CD14-positive monocyte (primary cell): Measurements from ENCODE around the gene CTNNAL1. TPM values are rescaled to one million over a fixed set of nuclear protein-coding genes. Genes with fewer than 3 reads are reported as not detected.

Source experiments
- DNase-seq, 3 donors: peaks; one replicate each; pipeline ENCODE4 v3.0.0-alpha.2; 2011 to 2022
- H2AFZ ChIP-seq: 2 replicates; pipeline ENCODE4 v1.6.0; 2012; ENCODE audit warnings: mild to moderate bottlenecking, low read depth, low read length, inconsistent platforms; ENCODE audit not compliant: insufficient read depth, poor library complexity, severe bottlenecking
- H3K27ac ChIP-seq, 2 donors: 1 replicate in 1 of 2; 2 replicates in 1 of 2; pipeline ENCODE4 v1.5.1; 2012 to 2013; ENCODE audit warnings: low read length in 2 of 2, control low read depth in 1 of 2, inconsistent platforms in 1 of 2, low read depth in 1 of 2, mild to moderate bottlenecking in 1 of 2
- H3K27me3 ChIP-seq, 2 donors: one replicate each; pipeline versions ENCODE4 v1.6.0 to v1.6.1; 2011 to 2013; ENCODE audit warnings: low read length in 2 of 2; ENCODE audit not compliant: control insufficient read depth in 2 of 2, insufficient read depth in 2 of 2
- H3K36me3 ChIP-seq, 2 donors: replicated peaks in 1 of 2; 1 replicate in 1 of 2; 2 replicates in 1 of 2; pipeline versions ENCODE4 v1.5.1 to v1.6.1; 2012 to 2013; ENCODE audit warnings: low read length in 2 of 2, control low read depth in 1 of 2, inconsistent platforms in 1 of 2, mild to moderate bottlenecking in 1 of 2; ENCODE audit not compliant: insufficient read depth in 2 of 2, control insufficient read depth in 1 of 2
- H3K4me1 ChIP-seq, 2 donors: 1 replicate in 1 of 2; 2 replicates in 1 of 2; pipeline versions ENCODE4 v1.5.1 to v1.6.1; 2012 to 2013; ENCODE audit warnings: low read length in 2 of 2, control low read depth in 1 of 2, inconsistent platforms in 1 of 2, mild to moderate bottlenecking in 1 of 2, moderate library complexity in 1 of 2; ENCODE audit not compliant: insufficient read depth in 2 of 2, control insufficient read depth in 1 of 2
- H3K4me2 ChIP-seq: replicated peaks from 2 replicates; pipeline ENCODE3; 2012; ENCODE audit warnings: low read length, moderate library complexity, mild to moderate bottlenecking; ENCODE audit not compliant: poor library complexity, severe bottlenecking; ENCODE audit errors: extremely low read depth
- H3K4me3 ChIP-seq, 3 experiments: fragments of 200-600 bp in 1 of 3; sonication (generic) in 1 of 3; replicated peaks in 1 of 3; 1 replicate in 2 of 3; 2 replicates in 1 of 3; pipeline ENCODE4 v1.5.1; 2011 to 2013; ENCODE audit warnings: low read length in 3 of 3, mild to moderate bottlenecking in 3 of 3, control low read depth in 2 of 3, low read depth in 2 of 3, inconsistent platforms in 1 of 3, moderate library complexity in 1 of 3
- H3K79me2 ChIP-seq: 2 replicates; pipeline ENCODE4 v1.6.0; 2012; ENCODE audit warnings: mild to moderate bottlenecking, control low read depth, inconsistent platforms, low read length, moderate library complexity; ENCODE audit not compliant: insufficient read depth
- H3K9ac ChIP-seq: 2 replicates; pipeline ENCODE4 v1.6.0; 2017; ENCODE audit warnings: low read length, mild to moderate bottlenecking; ENCODE audit not compliant: insufficient read depth, poor library complexity, severe bottlenecking
- H3K9me3 ChIP-seq, 2 donors: replicated peaks in 1 of 2; 1 replicate in 1 of 2; 2 replicates in 1 of 2; pipeline versions ENCODE4 v1.5.1 to v1.6.1; 2012 to 2013; ENCODE audit warnings: low read length in 2 of 2, control low read depth in 1 of 2; ENCODE audit not compliant: control insufficient read depth in 1 of 2, insufficient read depth in 1 of 2
- H4K20me1 ChIP-seq: 2 replicates; pipeline ENCODE4 v1.6.0; 2012; ENCODE audit warnings: mild to moderate bottlenecking, low read length, control low read depth, moderate library complexity; ENCODE audit not compliant: insufficient read depth
- H3K27ac Mint-ChIP-seq, 7 donors: one replicate each; pipeline ENCODE4 v1.8.0; 2020; ENCODE audit warnings: mild to moderate bottlenecking in 7 of 7, mixed read lengths in 7 of 7, moderate library complexity in 6 of 7, inconsistent platforms in 2 of 7
- H3K27me3 Mint-ChIP-seq, 3 donors: one replicate each; pipeline ENCODE4 v1.8.0; 2021 to 2022; ENCODE audit warnings: low read depth in 3 of 3, mild to moderate bottlenecking in 3 of 3, mixed read lengths in 3 of 3, moderate library complexity in 3 of 3, inconsistent platforms in 1 of 3
- H3K36me3 Mint-ChIP-seq, 2 donors: one replicate each; pipeline ENCODE4 v1.8.0; 2020; ENCODE audit warnings: mixed read lengths in 2 of 2, inconsistent platforms in 1 of 2, mild to moderate bottlenecking in 1 of 2
- H3K4me1 Mint-ChIP-seq: one replicate; pipeline ENCODE4 v1.8.0; 2020; ENCODE audit warnings: mild to moderate bottlenecking, mixed read lengths
- H3K4me3 Mint-ChIP-seq, 2 donors: one replicate each; pipeline ENCODE4 v1.8.0; 2020; ENCODE audit warnings: mild to moderate bottlenecking in 2 of 2, mixed read lengths in 2 of 2, moderate library complexity in 1 of 2
- H3K9me3 Mint-ChIP-seq, 7 donors: one replicate each; pipeline ENCODE4 v1.8.0; 2020 to 2022; ENCODE audit warnings: mixed read lengths in 7 of 7, mild to moderate bottlenecking in 6 of 7, moderate library complexity in 6 of 7, inconsistent platforms in 2 of 7
- WGBS: methylation state at CpG from one replicate; pipeline ENCODE4 v1.1.5; 2013; ENCODE audit warnings: missing lambda C conversion rate; ENCODE audit not compliant: insufficient coverage; 5-methylcytosine and 5-hydroxymethylcytosine counted together
- intact Hi-C, 2 donors: fragments of 100-400 bp; cut with micrococcal nuclease; formaldehyde crosslinking; loops; one replicate each; pipeline versions ENCODE4 v1.15.0 to v1.15.1; 2023
- polyA plus RNA-seq, 3 donors: library from polyadenylated mRNA; depleted of rRNA in 1 of 3; unstranded in 2 of 3; stranded (reverse) in 1 of 3; fragments of 300-500 nt in 2 of 3; fragments of >200 nt in 1 of 3; fragmentation: Illumina TruSeq in 2 of 3; gene quantifications; 1 replicate in 2 of 3; 2 replicates in 1 of 3; pipeline ENCODE4 v1.2.3, GENCODE V29; 2012 to 2021
- TF ChIP-seq, protein P1 (sequence below): fragments of 200-600 bp; IDR thresholded peaks from one replicate; pipeline ENCODE4 v1.8.0; 2022; ENCODE audit warnings: antibody characterized with exemption, mild to moderate bottlenecking

Gene CTNNAL1
- polyA plus RNA-seq, 3 donors, result 0.10 to 0.39 (median 0.25) TPM

- Histone ChIP-seq H3K9ac (no peak overlapping the region), H3K36me3 (peaks cover 52 to 67% of the 10 kb centered on the region in 2 donors), H3K27ac (no peak overlapping the region), H3K4me1 (peaks cover 9% of the 10 kb centered on the region in 2 donors), H3K79me2 (peaks cover 18% of the 10 kb centered on the region), H3K27me3 (no peaks in the 10 kb centered on the region), H3K4me3 (no peak overlapping the region), H3K4me2 (no peak overlapping the region), H3K9me3 (no peaks in the 10 kb centered on the region), H4K20me1 (no peaks in the 10 kb centered on the region), H2AFZ (no peak overlapping the region)
- Mint-ChIP-seq H3K36me3 (peaks cover 59 to 69% of the 10 kb centered on the region in 2 donors), H3K4me3 (no peak overlapping the region), H3K27ac (no peak overlapping the region), H3K9me3 (no peaks in the 10 kb centered on the region), H3K4me1 (peaks cover 9% of the 10 kb centered on the region), H3K27me3 (peaks cover 0 to 2% (median 0%) of the 10 kb centered on the region in 3 donors)
- intact Hi-C loops, result no loop called here
- TF ChIP-seq, protein P1, sequence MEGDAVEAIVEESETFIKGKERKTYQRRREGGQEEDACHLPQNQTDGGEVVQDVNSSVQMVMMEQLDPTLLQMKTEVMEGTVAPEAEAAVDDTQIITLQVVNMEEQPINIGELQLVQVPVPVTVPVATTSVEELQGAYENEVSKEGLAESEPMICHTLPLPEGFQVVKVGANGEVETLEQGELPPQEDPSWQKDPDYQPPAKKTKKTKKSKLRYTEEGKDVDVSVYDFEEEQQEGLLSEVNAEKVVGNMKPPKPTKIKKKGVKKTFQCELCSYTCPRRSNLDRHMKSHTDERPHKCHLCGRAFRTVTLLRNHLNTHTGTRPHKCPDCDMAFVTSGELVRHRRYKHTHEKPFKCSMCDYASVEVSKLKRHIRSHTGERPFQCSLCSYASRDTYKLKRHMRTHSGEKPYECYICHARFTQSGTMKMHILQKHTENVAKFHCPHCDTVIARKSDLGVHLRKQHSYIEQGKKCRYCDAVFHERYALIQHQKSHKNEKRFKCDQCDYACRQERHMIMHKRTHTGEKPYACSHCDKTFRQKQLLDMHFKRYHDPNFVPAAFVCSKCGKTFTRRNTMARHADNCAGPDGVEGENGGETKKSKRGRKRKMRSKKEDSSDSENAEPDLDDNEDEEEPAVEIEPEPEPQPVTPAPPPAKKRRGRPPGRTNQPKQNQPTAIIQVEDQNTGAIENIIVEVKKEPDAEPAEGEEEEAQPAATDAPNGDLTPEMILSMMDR, result no peak
- DNase-seq, result no peak
- WGBS, result no CpG with 5 or more reads among the region's 2 CpGs
Observed at GRCh38 chr9:108928386-108928785, 84.9 kb downstream of the CTNNAL1 start.

DNA sequence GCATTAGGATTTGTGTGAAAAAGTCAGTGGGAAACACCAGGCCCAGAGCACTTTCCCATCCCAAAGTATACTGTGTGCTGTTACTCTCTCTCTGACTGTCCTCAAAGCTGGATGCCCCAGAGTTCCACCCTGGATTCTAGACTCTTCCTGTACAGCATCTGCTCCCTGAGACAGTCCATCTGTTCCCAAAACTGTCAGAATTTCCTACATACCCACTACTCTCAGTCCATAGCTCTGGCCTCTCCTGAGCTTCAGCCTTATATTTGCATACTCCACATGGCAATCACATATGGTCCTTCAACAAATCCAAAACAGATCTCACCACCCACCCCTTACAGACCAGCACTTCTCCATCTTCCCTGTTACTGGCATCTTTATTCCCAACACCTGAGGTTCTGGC lies 88.8 kb downstream of the CTNNAL1 start:
- Mint-ChIP-seq H3K36me3 (peaks cover 70 to 87% of the 10 kb centered on the region in 2 donors), H3K27ac (no peak overlapping the region)
- H3K4me1 ChIP-seq, result no peaks in the 10 kb centered on the region

More for the DNA sequence above, 88.8 kb downstream of the CTNNAL1 start:
- no peak for DNase-seq
- Histone ChIP-seq H4K20me1 (no peaks in the 10 kb centered on the region), H2AFZ (no peak overlapping the region), H3K9me3 (no peaks in the 10 kb centered on the region), H3K4me2 (no peak overlapping the region), H3K36me3 (peaks cover 83 to 96% of the 10 kb centered on the region in 2 donors), H3K79me2 (no peaks in the 10 kb centered on the region), H3K27ac (no peak overlapping the region), H3K27me3 (no peaks in the 10 kb centered on the region), H3K4me3 (no peak overlapping the region), H3K9ac (no peak overlapping the region)
- TF ChIP-seq, protein P1, result no peak
- no peak overlapping the region for H3K4me3 Mint-ChIP-seq
- no peaks in the 10 kb centered on the region for H3K4me1 Mint-ChIP-seq
- intact Hi-C loops, result no loop called here
- no peaks in the 10 kb centered on the region for H3K9me3 Mint-ChIP-seq
- H3K27me3 Mint-ChIP-seq, result peaks cover 0 to 2% (median 0%) of the 10 kb centered on the region in 3 donors
